ENCODE data around the gene PRPF6.
"Not testable (repeated sequence)": the region's sequence is repeated elsewhere in the genome, so short reads cannot be mapped to it uniquely, and the experiment has no call there.

Gene PRPF6

GRCh38 chr20:63958471-63958870, 22.5 kb upstream of the PRPF6 start:
- DNase-seq (ENCODE audit: insufficient read length, low spot score) (no peak), FAIRE-seq (no peak)

- FAIRE-seq (no peak), DNase-seq (ENCODE audit: insufficient read length, low spot score) (no peak)
Measured at GRCh38 chr20:63958964-63959698, 21.8 kb upstream of the PRPF6 start.

GRCh38 chr20:63959699-63960075, 21.2 kb upstream of the PRPF6 start:
- DNase-seq (ENCODE audit: insufficient read length, low spot score) (no peak), FAIRE-seq (no peak)

- not testable (repeated sequence) for FAIRE-seq; DNase-seq (ENCODE audit: insufficient read length, low spot score)
Measured at GRCh38 chr20:63960654-63961621, 20.0 kb upstream of the PRPF6 start.

GRCh38 chr20:63961664-63962425, 19.1 kb upstream of the PRPF6 start:
- no peak for FAIRE-seq
- no peak for DNase-seq (ENCODE audit: insufficient read length, low spot score)

- DNase-seq (ENCODE audit: insufficient read length, low spot score) (no peak), FAIRE-seq (peak; percentile 72)
Measured at GRCh38 chr20:63962426-63963347, 18.2 kb upstream of the PRPF6 start.

- FAIRE-seq: peak; percentile 16
- no peak for DNase-seq (ENCODE audit: insufficient read length, low spot score)
Measured at GRCh38 chr20:63963348-63963741, 17.6 kb upstream of the PRPF6 start.

- DNase-seq (ENCODE audit: insufficient read length, low spot score): no peak
- FAIRE-seq: peak; percentile 36
Measured at GRCh38 chr20:63963784-63964301, 17.1 kb upstream of the PRPF6 start.

- no peak for DNase-seq (ENCODE audit: insufficient read length, low spot score)
- no peak for FAIRE-seq
Measured at GRCh38 chr20:63964412-63964811, 16.5 kb upstream of the PRPF6 start.

GRCh38 chr20:63966172-63966943, 14.6 kb upstream of the PRPF6 start:
- FAIRE-seq: peak; percentile 99
- no peak for DNase-seq (ENCODE audit: insufficient read length, low spot score)

- peak; percentile 79 for FAIRE-seq
- DNase-seq (ENCODE audit: insufficient read length, low spot score): no peak
Measured at GRCh38 chr20:63966944-63967322, 14.0 kb upstream of the PRPF6 start.

GRCh38 chr20:63967330-63968135, 13.4 kb upstream of the PRPF6 start:
- FAIRE-seq: no peak
- DNase-seq (ENCODE audit: insufficient read length, low spot score): no peak

GRCh38 chr20:63968136-63968927, 12.6 kb upstream of the PRPF6 start:
- peak; percentile 84 for FAIRE-seq

GRCh38 chr20:63968928-63969760, 11.8 kb upstream of the PRPF6 start:
- FAIRE-seq (no peak), DNase-seq (ENCODE audit: insufficient read length, low spot score) (no peak)

More at GRCh38 chr20:63968136-63968927, 12.6 kb upstream of the PRPF6 start:
- DNase-seq (ENCODE audit: insufficient read length, low spot score): no peak

GRCh38 chr20:63969838-63970713, 10.9 kb upstream of the PRPF6 start, which contains the start of gene ZNF512B:
Gene ZNF512B, minus strand, starts transcription at chr20:63969930. Its CDS starts 1,980 bp downstream, at chr20:63967950.
- peak; percentile 76 for FAIRE-seq
- DNase-seq (ENCODE audit: insufficient read length, low spot score): peak; percentile 88
